ENCODE results near the gene VWC2.

The VWC2 gene

DNA sequence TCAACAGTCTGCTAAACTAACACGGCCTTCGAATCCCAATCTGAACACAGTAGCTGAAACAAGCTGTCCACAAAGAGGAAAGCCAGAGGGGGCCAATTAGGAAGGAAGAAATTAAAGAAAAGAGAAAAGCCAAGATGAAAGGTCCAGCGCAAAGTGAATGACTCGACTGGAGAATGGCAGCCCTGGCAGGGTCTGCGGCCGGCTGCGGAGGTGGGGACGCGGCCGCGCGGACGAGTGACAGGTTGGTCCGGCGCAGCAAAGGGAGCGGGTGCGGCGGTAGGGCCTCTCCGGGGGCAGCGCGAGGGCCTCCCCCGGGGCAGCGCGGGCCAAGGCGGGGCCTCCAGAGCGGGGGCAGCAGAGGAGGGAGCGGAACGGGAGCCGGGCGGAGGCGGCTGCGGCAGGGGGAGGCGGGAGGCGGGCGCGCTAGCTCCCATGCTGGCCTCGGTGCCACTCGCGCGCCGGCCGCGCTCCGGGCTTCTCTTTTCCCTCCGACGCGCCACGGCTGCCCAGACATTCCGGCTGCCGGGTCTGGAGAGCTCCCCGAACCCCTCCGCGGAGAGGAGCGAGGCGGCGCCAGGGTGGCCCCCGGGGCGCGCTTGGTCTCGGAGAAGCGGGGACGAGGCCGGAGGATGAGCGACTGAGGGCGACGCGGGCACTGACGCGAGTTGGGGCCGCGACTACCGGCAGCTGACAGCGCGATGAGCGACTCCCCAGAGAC is at the start of gene VWC2:
TSS of gene VWC2 (plus strand) at position 421 of the 718 bp plus-strand sequence. CDS start 1,798 bp downstream, outside the sequence.
- no peak for DNase-seq

- DNase-seq: no peak
Observed at GRCh38 chr7:49724071-49724470, 49.4 kb upstream of the VWC2 start.

DNA sequence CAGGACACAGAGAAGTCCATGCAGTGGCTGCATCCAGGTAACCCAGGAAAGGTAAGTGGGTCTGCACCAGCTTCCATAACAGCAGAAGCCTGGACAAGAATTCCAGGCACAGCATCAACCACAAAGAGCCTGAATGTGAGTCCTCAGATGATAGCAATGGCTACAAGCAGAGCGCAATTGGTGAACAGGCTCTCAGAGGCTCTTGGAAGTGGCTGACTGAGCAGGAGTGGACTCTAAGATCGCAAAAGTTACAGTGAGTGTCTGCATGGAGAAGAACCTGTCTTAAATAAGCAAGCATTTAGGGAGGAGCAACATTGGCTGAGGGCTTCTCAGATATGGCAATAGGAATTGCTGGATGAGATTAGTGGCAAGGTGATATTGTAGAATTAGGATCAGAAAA is 41.6 kb upstream of the VWC2 start:
- no peak for DNase-seq

DNA sequence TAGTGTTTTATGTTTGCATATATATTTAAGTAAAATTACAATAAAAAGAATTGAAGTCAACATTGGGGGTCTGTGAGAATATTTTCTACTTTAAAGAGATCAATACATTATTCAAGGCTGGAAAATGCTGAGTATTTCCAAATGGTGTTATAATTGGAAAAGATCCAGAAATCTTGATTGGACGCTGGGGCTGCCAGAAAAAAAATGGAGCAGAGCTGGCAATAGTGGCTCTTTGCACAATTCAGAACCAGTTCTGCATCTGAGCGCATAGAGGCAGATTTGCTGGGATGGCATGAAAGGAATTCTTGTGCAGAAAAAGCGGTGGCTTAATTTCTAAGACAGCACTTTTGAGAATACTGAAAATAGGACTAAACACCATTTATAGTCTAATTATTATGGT is 10.8 kb upstream of the VWC2 start:
- no peak for DNase-seq

DNA sequence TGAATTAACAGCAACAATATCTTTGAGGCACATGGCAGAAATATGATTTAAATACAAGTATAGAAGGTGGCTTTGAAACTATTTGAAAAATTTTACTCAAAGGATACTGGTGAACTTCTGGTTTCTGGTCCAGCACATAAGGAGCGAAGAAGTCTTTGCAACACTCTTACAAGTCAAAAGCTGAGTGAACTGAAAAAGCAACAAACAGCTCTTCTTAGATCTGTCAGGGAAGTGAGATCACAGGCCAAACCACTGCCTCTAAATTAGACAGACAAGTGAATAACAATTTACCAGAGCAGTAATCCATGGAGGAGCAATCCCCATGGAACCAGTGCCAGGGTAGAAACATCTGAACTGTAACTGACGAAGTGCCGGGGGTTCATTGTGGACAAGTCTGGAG is 9.6 kb upstream of the VWC2 start:
- DNase-seq: no peak

DNA sequence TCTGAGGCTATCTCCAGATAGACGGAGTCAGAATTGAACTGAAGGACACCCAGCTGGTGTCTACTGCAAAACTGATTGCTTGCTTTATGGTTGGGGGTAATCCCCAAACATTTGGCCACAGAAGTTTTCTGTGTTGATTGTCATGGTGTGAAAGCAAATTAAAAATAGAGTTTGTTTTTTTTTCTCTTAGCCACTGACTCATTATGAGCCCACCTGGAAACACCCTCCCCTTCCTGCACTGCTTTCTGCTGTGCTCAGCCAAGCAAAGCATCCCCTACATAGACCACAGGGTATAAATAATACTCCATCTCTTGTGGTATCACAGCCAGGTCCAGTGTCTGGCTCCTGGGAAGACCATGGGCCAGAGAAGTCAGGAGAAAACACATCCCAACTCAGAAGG is 6.5 kb upstream of the VWC2 start:
- DNase-seq: no peak

DNA sequence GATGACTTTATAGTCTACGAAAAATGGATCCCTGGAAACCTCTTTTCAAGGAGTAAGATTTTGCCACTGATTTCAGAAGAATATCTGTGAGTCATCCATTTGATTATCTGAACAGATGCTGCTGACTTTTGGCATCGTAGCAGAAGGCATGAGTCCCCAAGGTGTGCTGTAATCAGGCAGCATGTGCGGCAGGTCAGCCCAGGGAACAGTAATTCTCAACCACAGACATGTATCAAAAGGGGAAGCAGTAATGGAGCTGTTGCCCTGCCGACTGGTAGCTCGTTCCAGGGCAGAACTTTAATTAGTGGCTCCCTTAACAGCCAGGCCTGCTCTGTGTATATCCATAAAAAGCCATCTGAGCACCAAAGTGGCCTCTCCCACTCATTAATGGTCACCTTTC is 5.7 kb upstream of the VWC2 start:
- DNase-seq: no peak

DNA sequence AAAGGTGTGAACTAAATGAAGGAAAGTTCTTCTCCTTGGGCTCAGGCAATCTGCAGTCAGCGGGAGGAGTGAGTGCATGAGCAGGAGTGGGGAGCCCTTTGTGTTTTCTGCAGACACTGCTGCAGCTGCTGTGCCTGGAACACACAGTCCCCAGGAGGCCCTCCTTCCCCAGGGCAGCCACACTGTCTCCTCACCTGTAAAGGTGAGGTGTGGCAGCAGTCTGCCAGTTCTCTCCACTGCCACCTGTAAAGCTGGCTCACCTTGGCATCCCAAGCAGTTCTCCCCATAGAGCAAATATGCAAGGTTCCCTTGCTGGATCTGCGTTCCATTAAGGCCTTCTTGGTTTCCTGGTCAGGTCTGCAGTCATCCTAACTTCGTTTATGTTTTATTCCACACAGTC is 5.2 kb upstream of the VWC2 start:
- no peak for DNase-seq

DNA sequence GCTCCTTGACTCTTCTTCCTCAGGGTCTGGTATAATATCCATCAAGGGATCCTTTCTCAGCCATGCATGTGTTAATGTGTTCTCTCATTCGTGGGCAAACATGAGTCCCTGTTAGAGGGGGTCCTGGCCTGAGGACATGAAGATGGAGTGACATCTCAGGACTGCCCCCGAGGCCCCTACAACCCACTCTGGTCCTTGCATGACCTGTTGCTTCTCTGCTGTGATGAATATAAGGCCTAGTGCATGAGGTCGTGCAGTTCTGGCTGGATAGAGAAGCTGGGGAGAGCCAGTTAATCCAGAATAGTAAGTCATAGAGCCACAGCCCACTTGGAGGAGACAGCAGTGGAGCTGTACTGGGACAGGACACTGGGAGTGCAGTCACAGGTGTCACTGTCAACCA is 4.6 kb upstream of the VWC2 start:
- no peak for DNase-seq

DNA sequence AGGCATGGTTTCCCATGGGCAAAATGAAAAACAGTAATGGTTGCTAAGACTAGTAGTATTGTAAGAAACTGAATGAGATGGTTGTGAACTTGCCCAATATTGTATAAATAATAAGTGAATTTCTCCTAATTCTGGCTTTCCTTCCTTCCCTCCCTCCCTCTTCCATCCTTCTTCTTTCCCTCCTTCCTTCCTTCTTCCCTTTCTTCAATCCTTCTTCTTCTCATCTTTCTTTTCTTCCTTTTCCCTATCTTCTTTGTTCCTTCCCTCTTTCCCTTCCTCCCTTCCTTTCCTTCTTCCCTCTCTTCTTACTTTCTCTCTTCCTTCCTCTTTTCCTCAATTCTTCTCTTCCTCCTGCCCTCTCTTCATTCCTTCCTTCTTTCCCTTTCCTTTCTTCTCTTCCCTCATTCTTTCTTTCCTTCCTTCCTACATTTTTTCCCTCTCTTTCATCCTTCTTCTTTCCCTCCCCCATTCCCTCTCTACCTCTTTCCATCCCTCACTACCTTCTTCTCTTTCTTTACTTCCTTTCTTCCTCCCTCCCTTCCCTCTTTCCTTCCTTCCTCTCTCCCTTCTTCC is 4.1 kb upstream of the VWC2 start:
- no peak for DNase-seq

DNA sequence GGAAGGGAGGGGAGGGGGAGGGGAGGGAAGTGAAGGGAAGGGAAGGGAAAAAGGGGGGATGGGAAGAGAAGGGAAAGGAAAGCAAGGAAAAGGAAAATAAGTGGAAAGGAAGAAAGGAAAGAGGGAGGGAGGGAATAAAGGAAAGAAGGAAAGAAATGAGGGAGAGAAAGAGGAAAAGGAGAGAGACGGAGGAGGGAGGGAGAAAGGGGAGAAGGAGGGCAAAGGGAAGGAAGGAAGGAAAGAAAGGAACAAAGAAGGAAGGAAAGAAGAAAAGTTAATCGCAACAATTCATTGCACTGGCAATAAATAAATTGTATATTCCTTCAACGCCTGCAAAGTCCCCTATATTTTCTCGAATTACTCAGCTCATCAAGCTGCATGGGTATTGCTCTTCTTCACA is 2.6 kb upstream of the VWC2 start:
- DNase-seq: no peak

DNA sequence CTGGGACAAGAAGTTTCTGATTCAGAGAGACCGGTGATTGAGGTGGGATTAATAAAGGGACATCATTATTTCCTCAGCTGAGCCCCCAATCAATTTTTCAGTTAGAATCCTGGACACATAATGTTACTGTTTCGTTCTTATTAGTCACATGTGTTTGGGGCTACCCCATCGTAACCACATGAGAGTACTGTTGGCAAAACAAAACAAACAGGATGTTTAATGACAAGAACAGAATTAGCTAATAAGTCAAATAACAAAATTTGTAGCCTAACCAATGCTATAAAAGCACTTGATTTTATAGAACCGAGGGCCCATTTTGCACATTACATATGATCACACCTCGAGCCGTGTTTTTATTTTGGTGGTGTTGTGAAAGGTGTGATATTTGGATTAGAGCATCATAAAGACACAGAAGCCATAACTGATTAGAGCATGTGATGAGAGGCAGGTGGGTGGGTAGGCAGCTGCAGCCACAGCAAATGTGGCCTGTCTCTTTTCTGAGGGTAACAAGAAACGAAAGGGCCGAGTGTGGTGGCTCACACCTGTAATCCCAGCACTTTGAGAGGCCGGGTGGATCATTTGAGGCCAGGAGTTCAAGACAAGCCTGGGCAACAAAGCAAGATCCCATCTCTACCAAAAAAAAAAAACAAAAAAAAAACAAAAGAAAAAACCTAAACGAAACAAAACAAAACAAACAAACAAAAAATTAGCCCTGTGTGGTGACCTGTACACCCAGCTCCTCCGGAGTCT is 1.8 kb upstream of the VWC2 start:
- no peak for DNase-seq

- DNase-seq: no peak
Observed at GRCh38 chr7:49772916-49773217, 571 bp upstream of the VWC2 start.

- no peak for DNase-seq
Observed at GRCh38 chr7:49773936-49774458, 559 bp downstream of the VWC2 start.

- DNase-seq: no peak
Observed at GRCh38 chr7:49774459-49775064, 1.1 kb downstream of the VWC2 start.

- no peak for DNase-seq
Observed at GRCh38 chr7:49775065-49775948, 1.9 kb downstream of the VWC2 start.

DNA sequence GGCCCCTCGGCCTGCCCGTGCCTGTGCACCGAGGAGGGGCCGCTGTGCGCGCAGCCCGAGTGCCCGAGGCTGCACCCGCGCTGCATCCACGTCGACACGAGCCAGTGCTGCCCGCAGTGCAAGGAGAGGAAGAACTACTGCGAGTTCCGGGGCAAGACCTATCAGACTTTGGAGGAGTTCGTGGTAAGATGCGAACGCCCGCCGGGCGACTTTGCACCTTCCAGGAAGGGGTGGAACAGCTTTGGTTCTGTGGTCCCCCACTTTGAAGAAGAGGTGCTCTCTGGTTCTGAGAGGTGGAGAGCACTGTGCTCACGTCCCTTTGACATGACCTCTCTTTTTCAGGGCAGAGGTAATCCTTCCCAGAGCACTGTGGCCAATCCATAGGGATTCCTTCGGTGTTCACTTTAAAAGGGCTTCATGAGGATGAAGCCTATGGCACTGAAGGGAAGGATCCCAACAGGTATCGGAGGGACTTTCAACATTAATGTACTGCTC is 2.6 kb downstream of the VWC2 start:
- no peak for DNase-seq

- DNase-seq: no peak
Observed at GRCh38 chr7:49776994-49777393, 3.6 kb downstream of the VWC2 start.

DNA sequence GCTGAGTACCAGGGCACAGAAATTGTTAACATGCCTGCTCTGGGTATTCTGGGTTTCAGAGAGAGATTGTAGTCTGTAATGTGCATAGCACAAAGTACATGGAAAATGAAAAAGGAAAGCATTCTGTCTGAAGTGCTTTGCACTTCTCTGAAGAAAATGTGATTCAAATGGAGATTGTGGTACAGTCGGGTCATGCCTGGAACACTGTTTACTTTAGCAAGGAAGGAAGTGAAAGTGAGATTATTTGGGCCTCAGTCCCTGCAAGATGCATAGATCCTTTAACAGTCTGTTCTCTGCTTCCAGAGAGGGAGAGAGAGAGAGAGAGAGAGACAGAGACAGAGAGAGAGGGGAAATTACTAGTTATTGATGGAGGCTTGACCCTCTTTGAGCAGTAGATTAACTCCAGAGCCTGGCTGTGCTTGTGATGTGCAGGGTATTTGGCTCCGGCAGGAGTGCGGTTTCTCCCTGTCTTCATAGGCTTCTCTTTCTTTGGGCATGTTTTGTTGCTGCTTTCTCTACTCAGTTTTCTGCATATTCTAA is 5.4 kb downstream of the VWC2 start:
- no peak for DNase-seq

GRCh38 chr7:49780953-49781352 is 7.5 kb downstream of the VWC2 start:
- DNase-seq: no peak

DNA sequence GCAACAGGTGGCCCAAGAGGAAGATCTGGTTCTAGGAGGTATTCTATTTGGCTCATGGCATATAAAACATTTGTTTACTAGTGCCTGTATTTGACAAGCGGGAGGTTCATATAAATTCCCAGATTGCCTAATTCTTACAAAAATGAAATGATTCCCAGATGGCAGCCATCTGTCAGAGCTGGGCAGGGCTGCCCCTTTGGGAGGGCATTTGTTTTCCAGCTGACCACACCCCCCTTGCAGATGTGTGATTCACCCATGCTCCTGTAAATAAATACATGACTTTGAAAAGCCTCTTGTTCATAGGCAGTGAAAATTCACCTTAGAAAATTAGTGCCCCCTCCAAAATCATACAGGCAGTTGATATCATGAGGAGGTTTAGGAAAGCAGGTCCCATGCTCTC is 8.6 kb downstream of the VWC2 start:
- no peak for DNase-seq

GRCh38 chr7:49783446-49783845 is 10.0 kb downstream of the VWC2 start:
- DNase-seq: no peak

All from NCI-H1092 treated with DMSO at 0.1 percent for 48 hours (cell line).